Neutrophil (primary cell): ENCODE data around the gene MCM3.

ENCODE experiments used
- H3K27ac ChIP-seq: fragments of 200-600 bp; sonication (generic); 2 replicates; pipeline ENCODE4 v1.5.1; 2016; ENCODE audit warnings: mild to moderate bottlenecking, moderate library complexity
- H3K27me3 ChIP-seq: fragments of 200-600 bp; sonication (generic); 2 replicates; pipeline ENCODE4 v1.6.0; 2016; ENCODE audit warnings: mild to moderate bottlenecking
- H3K36me3 ChIP-seq: fragments of 200-600 bp; sonication (generic); 2 replicates; pipeline ENCODE4 v1.5.1; 2017
- H3K4me1 ChIP-seq, 2 experiments: fragments of 200-600 bp in 1 of 2; sonication (generic) in 1 of 2; 1 replicate in 1 of 2; 2 replicates in 1 of 2; pipeline versions ENCODE4 v1.5.1 to v1.6.1; 2013 to 2016; ENCODE audit warnings: low read depth in 1 of 2, low read length in 1 of 2, mild to moderate bottlenecking in 1 of 2, moderate library complexity in 1 of 2; ENCODE audit not compliant: control insufficient read depth in 1 of 2, insufficient read depth in 1 of 2
- H3K4me3 ChIP-seq, 2 experiments: fragments of 200-600 bp in 1 of 2; sonication (generic) in 1 of 2; 1 replicate in 1 of 2; 2 replicates in 1 of 2; pipeline ENCODE4 v1.5.1; 2013 to 2016; ENCODE audit warnings: low read depth in 1 of 2, low read length in 1 of 2, mild to moderate bottlenecking in 1 of 2, moderate library complexity in 1 of 2
- H3K9me3 ChIP-seq: fragments of 200-600 bp; sonication (generic); 2 replicates; pipeline ENCODE4 v1.5.1; 2016
- TF ChIP-seq, protein P1 (sequence below): fragments of 200-600 bp; sonication (generic); IDR thresholded peaks from 2 replicates; pipeline ENCODE4 v1.5.1; 2016; ENCODE audit warnings: antibody characterized with exemption

Gene MCM3

DNA sequence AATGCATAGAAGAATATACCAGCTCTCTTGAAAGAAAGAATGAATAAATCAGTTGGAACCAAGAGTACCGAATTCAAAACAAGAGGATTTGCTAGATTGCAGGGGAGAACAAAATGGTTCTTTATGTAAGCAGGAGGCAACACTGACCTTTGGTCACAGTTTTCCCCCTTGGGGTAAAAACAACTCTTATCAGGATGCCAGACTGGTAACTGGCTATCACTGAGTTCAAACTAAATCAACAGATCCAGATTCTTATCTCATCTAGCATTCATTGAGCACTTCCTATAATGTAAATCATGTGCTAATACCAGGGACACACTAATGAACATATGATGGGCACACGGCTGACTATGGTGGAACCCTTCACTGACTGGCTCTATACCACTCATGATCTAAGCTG is 35.5 kb downstream of the MCM3 start:
- Histone ChIP-seq H3K36me3 (no peaks in the 10 kb centered on the region), H3K4me1 (no peaks in the 10 kb centered on the region), H3K27me3 (peaks cover 16% of the 10 kb centered on the region), H3K9me3 (no peaks in the 10 kb centered on the region), H3K27ac (no peak overlapping the region), H3K4me3 (no peak overlapping the region)
- TF ChIP-seq, protein P1, sequence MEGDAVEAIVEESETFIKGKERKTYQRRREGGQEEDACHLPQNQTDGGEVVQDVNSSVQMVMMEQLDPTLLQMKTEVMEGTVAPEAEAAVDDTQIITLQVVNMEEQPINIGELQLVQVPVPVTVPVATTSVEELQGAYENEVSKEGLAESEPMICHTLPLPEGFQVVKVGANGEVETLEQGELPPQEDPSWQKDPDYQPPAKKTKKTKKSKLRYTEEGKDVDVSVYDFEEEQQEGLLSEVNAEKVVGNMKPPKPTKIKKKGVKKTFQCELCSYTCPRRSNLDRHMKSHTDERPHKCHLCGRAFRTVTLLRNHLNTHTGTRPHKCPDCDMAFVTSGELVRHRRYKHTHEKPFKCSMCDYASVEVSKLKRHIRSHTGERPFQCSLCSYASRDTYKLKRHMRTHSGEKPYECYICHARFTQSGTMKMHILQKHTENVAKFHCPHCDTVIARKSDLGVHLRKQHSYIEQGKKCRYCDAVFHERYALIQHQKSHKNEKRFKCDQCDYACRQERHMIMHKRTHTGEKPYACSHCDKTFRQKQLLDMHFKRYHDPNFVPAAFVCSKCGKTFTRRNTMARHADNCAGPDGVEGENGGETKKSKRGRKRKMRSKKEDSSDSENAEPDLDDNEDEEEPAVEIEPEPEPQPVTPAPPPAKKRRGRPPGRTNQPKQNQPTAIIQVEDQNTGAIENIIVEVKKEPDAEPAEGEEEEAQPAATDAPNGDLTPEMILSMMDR: no peak

DNA sequence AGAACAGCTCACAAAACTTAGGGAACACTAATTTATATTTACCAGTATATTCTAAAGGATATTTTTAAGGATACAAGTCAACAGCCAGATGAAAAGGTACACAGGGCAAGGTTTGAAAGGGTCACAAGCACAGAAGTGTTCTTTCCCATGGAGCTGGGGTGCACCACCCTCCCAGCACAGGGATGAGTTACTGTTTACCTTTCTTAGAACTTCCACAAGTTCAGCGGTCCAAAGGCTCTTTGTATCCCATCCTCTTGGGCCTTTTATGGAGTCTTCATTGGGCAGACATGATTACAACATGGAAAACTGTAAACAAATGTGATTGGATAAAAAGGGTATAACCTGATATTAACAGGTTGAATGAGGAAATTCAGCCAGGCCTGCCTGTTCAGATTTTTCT is 39.1 kb downstream of the MCM3 start:
- Histone ChIP-seq H3K9me3 (no peaks in the 10 kb centered on the region), H3K27me3 (peaks cover 6% of the 10 kb centered on the region), H3K27ac (no peak overlapping the region), H3K4me3 (no peak overlapping the region), H3K36me3 (no peaks in the 10 kb centered on the region), H3K4me1 (no peaks in the 10 kb centered on the region)
- TF ChIP-seq, protein P1: no peak

DNA sequence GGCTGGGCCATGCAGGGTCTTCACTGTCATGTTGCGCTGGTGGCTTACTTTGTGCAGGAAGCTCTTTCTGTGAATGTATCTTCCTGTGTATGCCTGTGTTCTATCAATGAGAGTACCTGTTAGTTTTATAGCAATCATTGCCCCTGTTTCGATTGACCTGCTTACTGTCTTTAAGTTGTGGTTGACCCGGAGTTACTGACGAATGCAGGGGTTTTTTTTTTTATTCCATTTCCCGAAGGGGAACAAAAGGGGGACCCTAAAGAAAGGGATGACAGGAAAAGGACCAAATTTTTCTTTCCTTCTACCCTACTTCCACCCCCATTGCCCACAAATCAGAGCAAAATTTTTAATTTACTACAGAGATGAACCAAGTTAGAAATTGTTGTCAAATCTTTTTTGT is 40.1 kb downstream of the MCM3 start, which contains the start of gene IL17F:
TSS of gene IL17F (minus strand) at position 101 of the 400 bp plus-strand sequence. CDS start at position 30, 71 bp downstream.
- H3K27me3 ChIP-seq: peaks cover 4% of the 10 kb centered on the region
- H3K27ac ChIP-seq: no peak within 1 kb of the TSS
- H3K4me1 ChIP-seq: no peaks in the 10 kb centered on the region
- no peaks in the 10 kb centered on the region for H3K9me3 ChIP-seq
- TF ChIP-seq, protein P1: no peak
- H3K4me3 ChIP-seq: no peak within 1 kb of the TSS
- no peaks in the 10 kb centered on the region for H3K36me3 ChIP-seq

DNA sequence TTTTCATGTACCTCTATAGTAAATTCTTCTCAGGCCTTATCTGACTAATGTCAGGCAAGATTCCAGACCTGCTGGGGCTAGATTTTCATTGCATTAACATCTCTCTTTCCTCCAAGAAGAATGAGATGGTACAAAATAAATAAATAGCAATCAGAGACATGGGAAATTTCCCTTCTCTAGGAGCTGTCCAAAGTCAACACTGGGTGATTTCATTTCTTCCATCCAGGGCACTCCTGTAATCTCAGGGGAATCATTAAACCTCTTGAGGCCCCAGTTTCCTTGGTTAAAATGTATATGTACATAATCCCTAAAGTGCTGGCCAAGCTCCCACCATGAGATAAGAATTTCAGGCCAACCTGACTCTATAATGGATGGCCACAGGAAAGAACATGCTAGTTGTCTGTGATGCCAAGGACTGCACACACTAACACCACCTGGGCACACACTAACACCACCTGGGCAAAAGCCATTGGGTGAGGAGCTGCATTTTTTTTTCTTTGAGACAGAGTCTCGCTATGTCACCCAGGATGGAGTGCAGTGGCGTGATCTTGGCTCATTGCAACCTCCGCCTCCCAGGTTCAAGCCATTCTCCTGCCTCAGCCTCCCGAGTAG is 41.2 kb downstream of the MCM3 start:
- Histone ChIP-seq H3K9me3 (no peaks in the 10 kb centered on the region), H3K36me3 (no peaks in the 10 kb centered on the region), H3K4me3 (no peak overlapping the region), H3K27ac (no peak overlapping the region), H3K4me1 (no peaks in the 10 kb centered on the region), H3K27me3 (no peaks in the 10 kb centered on the region)
- TF ChIP-seq, protein P1: no peak

DNA sequence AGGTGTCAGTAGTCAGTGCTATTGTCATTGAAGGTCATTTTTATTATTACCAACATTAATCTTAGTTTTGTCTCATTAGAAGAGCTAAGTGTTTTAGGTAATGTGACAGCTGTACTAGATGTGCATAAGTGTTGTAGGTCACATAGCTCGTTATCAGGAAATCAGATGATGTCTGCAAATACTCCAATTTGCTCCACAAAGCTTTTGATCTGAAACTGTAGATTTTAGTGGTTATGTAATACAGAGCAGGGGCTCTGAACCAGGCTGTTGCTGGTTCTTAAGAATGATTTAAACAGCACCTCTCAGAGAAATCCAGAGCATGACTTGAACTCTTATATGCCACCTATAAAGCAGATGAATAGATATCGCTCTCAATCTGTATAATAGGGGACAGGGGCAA is 42.7 kb downstream of the MCM3 start:
- Histone ChIP-seq H3K36me3 (no peaks in the 10 kb centered on the region), H3K27ac (no peak overlapping the region), H3K4me1 (no peaks in the 10 kb centered on the region), H3K9me3 (no peaks in the 10 kb centered on the region), H3K4me3 (no peak overlapping the region), H3K27me3 (no peaks in the 10 kb centered on the region)
- TF ChIP-seq, protein P1: no peak
